Keratinocyte (primary cell): ENCODE measurements around the gene C13orf42.

Experiments used
- EZH2 ChIP-seq: IDR thresholded peaks from one replicate; pipeline ENCODE4 v1.6.1; 2012; ENCODE audit warnings: inconsistent platforms, mild to moderate bottlenecking, low read length, moderate library complexity
- TF ChIP-seq, protein P1 (sequence below), 3 experiments: IDR thresholded peaks in 1 of 3; conservative IDR thresholded peaks in 1 of 3; optimal IDR thresholded peaks in 1 of 3; 2 replicates in 2 of 3; 3 replicates in 1 of 3; pipeline versions ENCODE3 to v1.5.1; 2011; ENCODE audit warnings: low read length in 3 of 3, mild to moderate bottlenecking in 3 of 3, moderate library complexity in 2 of 3, control low read depth in 1 of 3, inconsistent platforms in 1 of 3; ENCODE audit not compliant: insufficient read depth in 2 of 3; ENCODE audit errors: extremely low read depth in 1 of 3

DNA sequence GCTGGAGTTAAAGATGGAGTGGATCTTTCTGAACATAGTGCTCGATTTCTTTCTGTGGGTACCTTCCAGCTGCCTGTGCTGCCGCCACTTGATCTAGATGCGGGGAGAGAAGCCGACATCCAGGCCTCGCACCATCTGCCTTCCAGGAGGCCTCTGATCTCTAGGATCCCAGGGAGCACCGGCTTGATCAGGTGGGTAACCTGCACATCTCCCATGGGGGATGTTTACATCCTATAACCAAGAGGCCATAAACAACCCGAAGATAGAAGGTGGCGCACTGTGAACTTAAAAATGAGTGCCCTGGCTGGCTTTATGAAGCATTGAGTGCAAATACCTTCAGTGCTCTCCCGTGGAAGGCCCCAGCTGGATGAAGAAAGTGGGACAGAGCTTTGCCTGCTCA, at the start of gene C13orf42:
- TF ChIP-seq, protein P1, sequence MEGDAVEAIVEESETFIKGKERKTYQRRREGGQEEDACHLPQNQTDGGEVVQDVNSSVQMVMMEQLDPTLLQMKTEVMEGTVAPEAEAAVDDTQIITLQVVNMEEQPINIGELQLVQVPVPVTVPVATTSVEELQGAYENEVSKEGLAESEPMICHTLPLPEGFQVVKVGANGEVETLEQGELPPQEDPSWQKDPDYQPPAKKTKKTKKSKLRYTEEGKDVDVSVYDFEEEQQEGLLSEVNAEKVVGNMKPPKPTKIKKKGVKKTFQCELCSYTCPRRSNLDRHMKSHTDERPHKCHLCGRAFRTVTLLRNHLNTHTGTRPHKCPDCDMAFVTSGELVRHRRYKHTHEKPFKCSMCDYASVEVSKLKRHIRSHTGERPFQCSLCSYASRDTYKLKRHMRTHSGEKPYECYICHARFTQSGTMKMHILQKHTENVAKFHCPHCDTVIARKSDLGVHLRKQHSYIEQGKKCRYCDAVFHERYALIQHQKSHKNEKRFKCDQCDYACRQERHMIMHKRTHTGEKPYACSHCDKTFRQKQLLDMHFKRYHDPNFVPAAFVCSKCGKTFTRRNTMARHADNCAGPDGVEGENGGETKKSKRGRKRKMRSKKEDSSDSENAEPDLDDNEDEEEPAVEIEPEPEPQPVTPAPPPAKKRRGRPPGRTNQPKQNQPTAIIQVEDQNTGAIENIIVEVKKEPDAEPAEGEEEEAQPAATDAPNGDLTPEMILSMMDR (optimal IDR thresholded peaks at IDR 0.05 in 1 of 3, IDR thresholded peaks at IDR 0.05 in 1 of 3, conservative IDR thresholded peaks at IDR 0.05 in 1 of 3; ENCODE audit: extremely low read depth in 1 of 3, insufficient read depth in 2 of 3, low read length in 3 of 3): no peak
- no peak for TF ChIP-seq EZH2
